Heart left ventricle (tissue), 16 donors: ENCODE results near the gene ANKRD11. TPM values are rescaled to one million over a fixed set of nuclear protein-coding genes. Genes with fewer than 3 reads are reported as not detected.

Experiments
- ATAC-seq, 4 donors: fragments of 200-7000 bp; cut with Tn5 transposase; one replicate each; pipeline ENCODE4 v1.9.1; 2020 to 2022; ENCODE audit warnings: moderate library complexity in 4 of 4, mild to moderate bottlenecking in 3 of 4, moderate number of reproducible peaks in 1 of 4
- DNase-seq, 5 donors: peaks; one replicate each; pipeline ENCODE4 v3.0.0-alpha.2; 2020
- H3K27ac ChIP-seq, 12 donors: fragments of 200-600 bp; sonication (generic) in 4 of 12; one replicate each; pipeline versions ENCODE4 v1.5.0 to v1.8.0; 2016 to 2022; ENCODE audit warnings: mild to moderate bottlenecking in 2 of 12
- H3K27me3 ChIP-seq, 9 donors: fragments of 200-600 bp; sonication (generic) in 2 of 9; one replicate each; pipeline versions ENCODE4 v1.5.1 to v1.8.0; 2016 to 2022; ENCODE audit warnings: mild to moderate bottlenecking in 3 of 9
- H3K36me3 ChIP-seq, 9 donors: fragments of 200-600 bp; sonication (generic) in 2 of 9; one replicate each; pipeline versions ENCODE4 v1.5.0 to v1.8.0; 2018 to 2022; ENCODE audit warnings: mild to moderate bottlenecking in 2 of 9
- H3K4me1 ChIP-seq, 12 donors: fragments of 200-600 bp; sonication (generic) in 4 of 12; one replicate each; pipeline versions ENCODE4 v1.5.0 to v1.8.0; 2016 to 2022; ENCODE audit warnings: mild to moderate bottlenecking in 3 of 12
- H3K4me3 ChIP-seq, 12 donors: fragments of 200-600 bp; sonication (generic) in 4 of 12; one replicate each; pipeline versions ENCODE4 v1.5.0 to v1.8.0; 2017 to 2022; ENCODE audit warnings: mild to moderate bottlenecking in 9 of 12, moderate library complexity in 4 of 12
- H3K9me3 ChIP-seq, 12 donors: fragments of 200-600 bp; sonication (generic) in 4 of 12; one replicate each; pipeline versions ENCODE4 v1.5.0 to v1.8.0; 2016 to 2022; ENCODE audit warnings: mild to moderate bottlenecking in 1 of 12
- CTCF ChIP-seq, 12 donors: fragments of 200-600 bp; sonication (generic) in 4 of 12; IDR thresholded peaks; one replicate each; pipeline versions ENCODE4 v1.5.0 to v1.8.0; 2018 to 2022; ENCODE audit warnings: antibody characterized with exemption in 12 of 12, mild to moderate bottlenecking in 5 of 12
- POLR2A ChIP-seq, 2 donors: fragments of 450-650 bp; IDR thresholded peaks; one replicate each; pipeline ENCODE4 v1.6.1; 2017; ENCODE audit warnings: antibody characterized with exemption in 2 of 2, mild to moderate bottlenecking in 2 of 2, moderate library complexity in 2 of 2
- WGBS, 4 donors: extraction: QIAGEN DNeasy Blood & Tissue Kit in 2 of 4; methylation state at CpG; one replicate each; pipeline versions ENCODE4 v1.1.5 to v1.1.7; 2013 to 2018; 5-methylcytosine and 5-hydroxymethylcytosine counted together
- intact Hi-C, 10 donors: fragments of 100-400 bp; cut with DNase I; formaldehyde crosslinking; loops; one replicate each; pipeline versions ENCODE4 v1.11.1 to v1.14.2; 2022
- polyA plus RNA-seq, 2 donors: library from polyadenylated mRNA; stranded (reverse); fragments of 200-250 nt; gene quantifications; one replicate each; pipeline ENCODE4 v1.2.3, GENCODE V29; 2013
- total RNA-seq, 9 donors: library from RNA; depleted of rRNA in 2 of 9; stranded (reverse); fragments of >200 nt in 2 of 9; fragmentation: NEBNext Ultra II Directional in 3 of 9; extraction: Animal tissue kit (Norgen Biotek cat#: 25700) in 3 of 9; gene quantifications; one replicate each; pipeline versions ENCODE4 v1.1.0 to v1.2.4, GENCODE V29; 2016 to 2023
- donor health status: ischemic (EF 13 %, LVEDD 7.1; RV severe dilation, severe dysfunction).
- donor health status: healthy with polysubstance abuse.
- donor health status: DM: no; HTN: yes; CAD: no.
- donor health status: DM: no; HTN: no; CAD: no.
- donor health status: ischemic (EF 25% LVEDD 6.9; RV normal size, moderate dysfunction).
- donor health status: ischemic (EF 25% LVEDD 5.7; RV mildly dilated, moderate dysfunction).
- donor health status: healthy.
- donor health status: DM: yes; HTN: yes; CAD: no.
- donor health status: ischemic (EF 35%, LVEDD 5.7; RV mildly dilated, moderate dysfunction).
- donor health status: nonischemic (EF 11% LVEDD 7.7; RV severe dilation, severe dysfunction).
- donor health status: DM: yes; HTN: yes; CAD: no.
- donor health status: PGD.
- donor health status: ischemic (EF 29% LVEDD 5.4; RV normal size, mild dysfunction).
- donor health status: nonischemic (EF 23%, LVEDD 6.1; RV moderate dilation, normal function).

The ANKRD11 gene
- total and polyA plus RNA-seq, 11 donors: 53.6 to 123 (median 67.7) TPM

GRCh38 chr16:89420204-89420603, 70.2 kb downstream of the ANKRD11 start:
- no peak overlapping the region for H3K27ac ChIP-seq
- peaks cover 0 to 8% (median 0%) of the 10 kb centered on the region in 9 donors for H3K36me3 ChIP-seq
- intact Hi-C loops: no loop called here
- H3K4me3 ChIP-seq: no peak overlapping the region
- H3K9me3 ChIP-seq: no peaks in the 10 kb centered on the region
- TF ChIP-seq CTCF (IDR thresholded peaks at IDR 0.05) (no peak), POLR2A (IDR thresholded peaks at IDR 0.05) (no peak)
- peak in 2 of 5 donors; percentile 25 to 30 for DNase-seq
- no peak for ATAC-seq
- WGBS, 4 donors: 81 to 87% (median 84%) methylated on average over 11 of the region's 11 CpGs
- H3K4me1 ChIP-seq: peaks cover 7 to 75% (median 48%) of the 10 kb centered on the region in 12 donors
- H3K27me3 ChIP-seq: no peaks in the 10 kb centered on the region

- DNase-seq (peak in 1 of 5 donors; percentile 1), ATAC-seq (no peak)
- WGBS, 4 donors: 79 to 96% (median 91%) methylated on average over 7 of the region's 7 CpGs
- peaks cover 0 to 8% (median 0%) of the 10 kb centered on the region in 9 donors for H3K36me3 ChIP-seq
- no peaks in the 10 kb centered on the region for H3K27me3 ChIP-seq
- no peaks in the 10 kb centered on the region for H3K9me3 ChIP-seq
- no peak overlapping the region for H3K27ac ChIP-seq
- intact Hi-C loops: loop anchor here in 1 of 10 donors (10.0 kb wide), 1 partner anchor 66 kb away; no protein-coding TSS in a partner anchor
- TF ChIP-seq CTCF (IDR thresholded peaks at IDR 0.05): no peak
- no peak for TF ChIP-seq POLR2A (IDR thresholded peaks at IDR 0.05)
- H3K4me3 ChIP-seq: no peak overlapping the region
- H3K4me1 ChIP-seq: peaks cover 7 to 74% (median 54%) of the 10 kb centered on the region in 12 donors
These were observed 72.0 kb downstream of the ANKRD11 start for GRCh38 chr16:89418352-89418751.

- Histone ChIP-seq H3K27ac (no peak overlapping the region), H3K4me1 (peaks cover 1 to 74% (median 54%) of the 10 kb centered on the region in 12 donors), H3K9me3 (no peaks in the 10 kb centered on the region), H3K36me3 (peaks cover 0 to 8% (median 0%) of the 10 kb centered on the region in 9 donors), H3K4me3 (no peak overlapping the region), H3K27me3 (no peaks in the 10 kb centered on the region)
- no peak for TF ChIP-seq CTCF (IDR thresholded peaks at IDR 0.05)
- TF ChIP-seq POLR2A (IDR thresholded peaks at IDR 0.05): no peak
- intact Hi-C loops: loop anchor here in 1 of 10 donors (10.0 kb wide), 1 partner anchor 67 kb away; no protein-coding TSS in a partner anchor
- peak in 2 of 5 donors; percentile 20 to 26 for DNase-seq
- 52 to 67% (median 62%) methylated on average over 5 to 7 of the region's 7 CpGs for WGBS, 4 donors
- peak in 3 of 4 donors; percentile 44 to 53 (median 49) for ATAC-seq
These were observed 73.0 kb downstream of the ANKRD11 start for GRCh38 chr16:89417352-89417751.

GRCh38 chr16:89413811-89414585, 76.4 kb downstream of the ANKRD11 start:
- Histone ChIP-seq H3K27me3 (no peaks in the 10 kb centered on the region), H3K4me1 (peaks cover 6 to 84% (median 72%) of the 10 kb centered on the region in 12 donors), H3K9me3 (no peaks in the 10 kb centered on the region), H3K27ac (no peak overlapping the region), H3K36me3 (peaks cover 0 to 8% (median 0%) of the 10 kb centered on the region in 9 donors), H3K4me3 (no peak overlapping the region)
- intact Hi-C loops: loop anchor here in 1 of 10 donors (10.0 kb wide), 1 partner anchor 71 kb away; no protein-coding TSS in a partner anchor
- TF ChIP-seq CTCF (IDR thresholded peaks at IDR 0.05) (no peak), POLR2A (IDR thresholded peaks at IDR 0.05) (no peak)
- 72 to 79% (median 75%) methylated on average over 19 to 20 of the region's 20 CpGs for WGBS, 4 donors
- ATAC-seq (no peak), DNase-seq (peak in 2 of 5 donors; percentile 65)
